HG03108 (cell line): Measurements from ENCODE around the gene DAB1.

ENCODE experiments used
- ATAC-seq: cut with Tn5 transposase; IDR thresholded peaks from one replicate; pipeline ENCODE4 v1.9.1; 2021; ENCODE audit warnings: moderate library complexity; ENCODE audit not compliant: unreplicated experiment

Gene DAB1

DNA sequence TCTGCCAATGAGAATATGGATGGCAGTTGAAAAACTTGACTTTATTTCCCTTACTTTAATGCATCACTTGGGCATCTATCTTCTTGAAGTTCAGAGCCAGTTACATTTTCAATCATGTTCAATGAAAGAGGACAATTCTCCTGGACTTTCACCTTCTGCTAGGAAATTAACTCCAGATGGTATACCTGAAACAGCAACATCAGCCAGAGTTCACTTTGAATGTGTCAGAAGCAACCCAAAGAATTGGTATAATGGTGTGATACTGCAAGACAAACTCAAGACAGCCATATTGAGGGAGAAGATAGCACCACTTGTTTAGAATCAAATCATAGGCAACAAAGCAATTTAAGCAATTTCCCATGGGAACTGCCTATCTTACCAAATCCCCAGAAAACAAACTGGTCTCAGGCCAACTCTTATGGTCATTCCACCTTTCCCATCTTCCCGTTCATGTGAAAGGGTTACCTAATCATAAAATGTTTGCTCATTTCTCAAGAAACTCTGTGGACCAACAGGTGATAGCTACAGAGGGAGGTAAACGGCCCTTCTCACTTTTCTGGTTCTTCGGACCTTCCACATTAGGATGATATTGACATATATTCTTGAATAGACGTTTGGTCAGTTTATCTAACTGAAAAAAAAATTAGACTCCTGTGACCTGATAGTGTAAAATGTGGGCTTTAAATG is 428.3 kb downstream of the DAB1 start:
- ATAC-seq: no peak

DNA sequence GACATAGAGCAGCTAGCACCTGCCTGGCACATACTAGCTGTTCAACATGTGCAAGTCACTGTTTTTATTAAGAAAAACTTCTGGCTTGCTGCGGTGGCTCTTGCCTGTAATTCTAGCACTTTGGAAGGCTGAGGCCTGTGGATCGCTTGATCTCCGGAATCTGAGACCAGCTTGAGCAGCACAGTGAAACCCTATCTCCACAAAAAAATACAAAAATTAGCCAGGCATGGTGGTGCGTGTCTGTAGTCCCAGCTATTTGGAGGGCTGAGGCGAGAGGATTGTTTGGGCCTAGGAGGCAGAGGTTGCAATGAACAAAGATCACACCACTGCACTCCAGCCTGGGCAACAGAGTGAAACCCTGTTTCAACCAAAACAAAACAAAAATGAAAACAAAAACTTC is 430.4 kb downstream of the DAB1 start:
- no peak for ATAC-seq

DNA sequence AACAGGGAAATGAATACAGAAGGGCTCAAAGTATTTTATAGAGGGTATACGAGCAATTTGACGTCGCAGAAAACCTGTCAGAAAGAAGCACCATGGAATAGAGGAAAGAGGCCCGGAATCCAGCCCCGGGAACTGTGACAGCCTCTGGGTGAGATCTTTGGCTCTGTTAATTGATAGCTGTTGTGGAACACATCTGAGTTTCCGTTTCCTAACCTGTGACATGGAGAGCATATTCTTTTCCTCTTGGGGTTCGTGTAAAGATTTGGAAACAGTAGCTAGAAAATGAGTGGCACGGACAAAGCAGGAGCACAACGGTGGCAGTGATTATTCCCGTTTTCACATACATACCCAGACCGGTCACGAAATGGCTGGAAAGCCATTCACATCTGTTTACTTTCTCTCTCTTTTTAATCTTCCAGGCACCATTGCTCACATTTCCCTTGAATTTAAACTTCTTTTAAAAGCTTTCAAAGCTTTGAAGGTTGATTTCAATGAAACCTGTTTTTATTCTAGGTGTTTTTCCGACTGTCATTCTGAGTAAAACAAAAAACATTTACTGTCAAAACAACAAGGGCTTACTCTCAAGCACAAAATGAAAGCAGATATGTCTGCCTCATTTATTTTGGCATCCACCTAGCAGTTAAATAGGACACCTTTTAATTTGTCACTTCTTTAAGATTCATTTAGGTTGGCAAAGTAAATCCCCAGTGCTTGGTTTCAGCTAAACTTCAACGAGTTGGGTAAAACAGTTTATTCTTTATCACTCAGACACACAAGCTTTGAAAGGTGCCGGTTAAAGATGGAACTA is 431.3 kb downstream of the DAB1 start:
- no peak for ATAC-seq

DNA sequence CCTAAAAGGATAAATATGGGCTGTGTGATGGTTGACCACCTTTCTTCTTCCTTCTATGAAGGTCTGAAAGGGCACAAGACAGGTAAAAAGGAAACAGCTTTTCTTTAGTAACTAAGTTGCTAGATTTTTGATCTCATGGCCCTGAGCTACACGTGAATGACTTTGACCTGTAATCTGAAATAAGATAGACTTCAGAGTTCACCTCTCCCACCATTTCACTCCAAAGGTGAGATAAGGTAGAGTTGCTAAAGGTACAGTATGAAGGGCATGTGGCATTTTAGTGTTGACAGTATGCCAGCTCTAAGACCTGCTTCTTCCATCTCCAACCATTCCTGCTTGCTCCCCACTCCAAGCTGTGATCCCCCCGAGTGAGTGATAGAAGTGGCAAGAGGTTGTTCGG is 432.3 kb downstream of the DAB1 start:
- no peak for ATAC-seq

DNA sequence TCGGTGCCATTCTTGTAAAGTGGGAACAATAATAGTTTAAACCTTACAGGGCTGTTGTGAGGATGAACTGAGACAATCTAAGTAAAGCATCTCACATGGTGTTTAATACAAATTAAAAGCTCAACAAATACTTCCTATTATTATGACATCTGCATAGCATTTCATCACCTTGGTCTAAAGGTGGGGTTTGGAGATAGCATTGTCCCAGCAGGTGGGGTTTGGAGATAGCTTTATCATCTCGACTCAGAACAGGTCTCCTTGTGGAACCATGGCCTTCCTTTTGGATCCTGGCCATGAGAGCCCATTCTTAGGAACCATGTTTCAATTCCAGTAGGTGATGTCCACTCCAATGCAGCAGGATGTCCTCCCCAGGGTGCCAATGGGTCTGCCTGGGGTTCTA is 437.5 kb downstream of the DAB1 start:
- no peak for ATAC-seq

DNA sequence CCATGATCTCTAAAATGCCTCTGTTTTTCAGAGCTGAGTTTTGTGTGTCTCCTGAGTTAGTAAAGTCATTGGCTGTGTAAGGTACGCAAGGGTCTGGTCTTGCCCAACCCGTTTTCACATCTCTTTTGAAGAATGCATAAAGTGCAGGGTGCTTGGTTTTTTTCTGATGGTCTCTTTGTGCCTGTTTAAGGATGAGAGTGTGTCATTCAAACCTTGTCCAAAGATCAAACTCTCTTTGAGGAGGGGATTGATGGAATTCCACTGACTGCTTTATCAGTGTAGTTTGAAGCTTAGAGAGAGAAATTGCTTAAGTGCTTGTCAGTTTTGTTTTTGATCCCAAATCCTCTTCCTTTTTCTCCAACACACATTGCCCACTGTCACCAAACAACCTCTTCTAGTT is 438.0 kb downstream of the DAB1 start:
- no peak for ATAC-seq

DNA sequence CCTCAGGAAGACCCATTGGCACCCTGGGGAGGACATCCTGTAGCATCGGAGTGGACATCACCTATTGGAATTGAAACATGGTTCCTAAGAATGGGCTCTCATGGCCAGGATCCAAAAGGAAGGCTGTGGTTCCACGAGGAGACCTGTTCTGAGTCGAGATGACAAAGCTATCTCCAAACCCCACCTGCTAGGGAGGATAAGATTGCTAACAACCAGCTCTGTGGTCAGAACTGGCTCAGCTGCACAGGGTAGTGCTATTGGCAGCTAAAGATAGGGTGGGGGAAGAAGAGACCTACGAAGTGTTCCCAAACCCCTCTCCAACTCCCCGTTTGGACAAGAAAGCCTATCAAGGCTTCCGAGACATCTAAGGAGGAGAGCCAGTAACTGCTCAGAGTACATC is 440.4 kb downstream of the DAB1 start:
- ATAC-seq: no peak

DNA sequence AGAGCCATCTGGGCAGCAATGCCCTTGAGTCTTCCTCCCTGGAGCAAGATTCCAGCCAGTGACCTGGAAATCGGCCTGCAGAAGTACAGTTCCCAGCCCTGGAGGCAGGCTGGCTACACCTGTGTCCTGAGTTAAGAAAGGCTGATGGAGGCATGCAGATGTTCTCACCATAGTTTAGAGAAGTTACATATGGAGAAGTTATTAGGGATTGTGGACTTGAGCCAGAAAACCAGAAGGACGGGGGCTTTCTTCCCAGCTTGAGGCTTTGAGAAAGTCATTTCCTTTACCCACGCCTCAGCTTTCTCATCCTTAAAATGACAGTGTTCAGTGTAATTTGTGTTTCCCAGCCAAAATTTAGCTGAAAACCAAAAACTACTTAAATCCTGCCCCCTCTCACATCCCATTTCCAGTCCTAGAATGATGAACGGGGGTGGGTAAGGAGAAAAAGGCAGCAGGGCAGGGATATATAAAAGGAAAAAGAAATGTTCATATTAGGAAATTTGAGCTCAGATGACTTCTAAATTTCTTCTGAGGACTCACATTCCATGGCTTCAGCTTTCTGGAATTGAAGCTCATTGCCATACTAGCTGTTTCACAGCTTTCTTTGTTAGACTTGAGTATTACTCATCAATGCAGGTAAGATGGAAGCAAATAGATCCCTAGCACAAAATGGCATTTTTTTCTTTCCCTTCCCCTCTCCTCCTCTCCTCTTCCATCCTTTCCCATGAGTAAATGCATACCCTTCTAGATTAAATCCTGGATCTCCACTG is 443.7 kb downstream of the DAB1 start:
- no peak for ATAC-seq

DNA sequence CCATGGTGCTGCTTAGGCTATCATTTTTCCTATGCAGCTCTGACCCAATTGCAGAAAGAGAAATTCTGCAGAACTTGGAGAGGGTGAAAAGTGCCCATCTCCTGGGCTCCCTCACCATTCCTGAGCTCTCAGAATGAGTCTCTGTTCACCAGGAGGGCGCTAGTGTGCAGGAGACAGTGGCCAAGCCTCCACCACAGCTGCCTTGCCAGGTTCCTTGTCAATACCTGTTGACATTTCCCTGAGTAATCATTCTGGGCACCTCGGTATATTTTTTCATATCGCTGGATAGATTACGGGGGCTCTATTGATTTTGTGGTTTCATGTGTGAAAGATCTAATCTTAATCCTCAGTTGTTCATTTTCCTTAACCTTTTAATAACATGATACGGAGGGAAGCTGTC is 445.0 kb downstream of the DAB1 start:
- no peak for ATAC-seq

DNA sequence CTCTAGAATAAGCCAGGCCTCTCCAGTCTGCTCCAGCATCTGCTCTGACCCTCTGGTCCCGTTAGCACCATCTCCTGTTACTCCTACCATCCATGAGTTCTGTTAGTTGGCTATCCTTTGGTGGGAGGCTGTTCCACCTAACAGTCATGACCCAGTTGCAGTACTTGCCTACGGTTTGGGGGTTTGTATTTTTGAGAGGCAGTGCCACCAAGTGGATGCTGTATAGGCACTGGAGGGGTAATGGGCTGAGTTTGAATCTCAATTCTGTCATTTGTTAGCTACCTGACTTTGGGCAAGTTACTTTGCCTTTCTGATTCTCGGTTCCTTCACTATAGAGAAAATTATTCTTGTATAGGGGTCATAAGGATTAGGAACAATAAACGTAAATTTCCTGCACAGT is 445.9 kb downstream of the DAB1 start:
- ATAC-seq: no peak

DNA sequence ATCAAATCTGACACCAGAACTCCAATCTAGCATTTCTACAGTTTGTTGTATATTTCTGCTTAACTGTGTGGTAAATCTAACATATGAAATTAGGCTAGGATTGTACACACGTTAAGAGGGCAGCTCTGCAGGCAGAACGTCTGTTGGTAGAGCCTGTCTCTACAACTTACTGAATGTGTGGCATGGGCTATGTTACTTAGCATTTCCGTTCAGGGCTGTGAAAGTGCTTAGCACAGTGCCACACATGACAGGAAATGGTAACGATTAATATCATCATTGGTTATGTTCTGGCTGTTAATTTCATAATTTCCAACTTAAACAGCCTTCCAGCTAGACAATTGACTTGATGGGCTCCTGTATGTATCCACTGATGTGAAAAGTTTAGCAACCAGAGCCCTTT is 448.4 kb downstream of the DAB1 start:
- no peak for ATAC-seq

DNA sequence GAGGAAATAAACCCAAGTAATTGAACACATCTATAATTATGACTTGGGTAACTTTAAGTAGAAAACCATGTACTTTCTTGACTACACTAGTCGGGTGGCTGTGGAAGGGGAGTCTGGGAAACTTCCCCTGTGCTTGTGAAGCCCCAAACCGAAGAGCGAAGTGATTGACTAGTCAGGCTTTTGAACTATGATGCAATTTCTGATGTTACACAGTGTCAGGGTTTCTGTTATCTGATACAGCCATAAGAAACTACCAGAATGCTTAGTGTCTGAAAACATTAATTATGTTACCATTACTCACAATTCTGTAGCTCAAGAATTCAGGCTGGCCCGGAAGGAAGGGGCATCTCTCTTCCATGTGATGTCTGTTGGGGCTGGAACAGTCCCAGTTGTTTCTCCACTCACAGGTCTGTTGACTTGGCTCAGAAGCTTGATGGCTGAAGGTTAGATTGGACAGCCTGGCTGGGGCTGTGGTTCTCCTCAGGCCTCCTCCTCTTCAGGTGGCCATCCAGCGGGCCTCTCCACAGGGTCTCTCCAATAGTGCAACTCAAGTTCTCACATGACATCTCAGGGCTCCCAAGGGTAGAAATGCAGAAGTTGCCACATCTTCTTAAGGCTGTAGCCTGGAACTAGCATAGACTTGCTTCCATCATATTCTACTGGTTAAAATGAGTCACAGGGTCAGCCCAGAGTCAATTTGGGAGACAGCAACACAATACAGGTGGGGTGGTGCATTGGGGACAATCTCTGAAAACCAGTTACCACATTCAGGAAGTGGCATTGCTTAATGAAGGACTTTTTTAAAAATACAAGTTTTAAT is 449.7 kb downstream of the DAB1 start:
- no peak for ATAC-seq

DNA sequence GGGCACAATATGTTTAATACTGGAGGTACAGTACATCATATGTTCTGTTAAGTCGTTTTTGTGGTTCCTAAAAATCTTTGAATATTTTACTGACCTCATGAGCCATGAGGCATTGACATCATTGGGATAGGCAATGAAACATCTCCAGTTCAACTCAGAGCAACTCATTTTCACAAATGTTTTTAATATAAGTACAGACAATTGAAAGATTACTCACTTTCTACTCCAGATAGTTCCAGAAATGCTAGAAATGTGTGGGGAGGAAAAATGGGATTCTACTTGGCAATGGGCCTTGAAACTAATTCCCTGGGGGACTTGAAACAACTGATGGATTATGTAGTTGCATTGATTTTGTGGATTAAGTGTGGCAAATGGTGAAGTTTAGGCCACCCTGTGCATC is 450.9 kb downstream of the DAB1 start:
- no peak for ATAC-seq

DNA sequence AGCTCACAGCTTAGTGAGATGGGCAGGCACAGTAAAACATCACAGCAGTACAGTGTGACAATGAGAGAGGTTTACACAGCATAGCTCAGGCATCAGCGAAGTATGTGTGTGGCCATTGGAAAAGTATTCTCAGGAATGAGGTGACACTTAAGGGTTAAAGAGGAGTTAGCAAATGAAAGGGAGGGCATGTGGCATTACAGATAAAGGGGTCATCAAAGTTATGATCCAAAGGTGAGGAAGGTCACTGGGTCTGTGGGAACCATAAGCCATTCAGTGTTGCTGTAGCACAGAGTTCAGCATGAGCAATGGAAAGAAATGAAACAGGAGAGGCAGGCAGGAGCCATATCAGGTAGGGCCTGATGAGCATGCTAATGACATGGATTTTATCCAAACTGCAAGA is 453.6 kb downstream of the DAB1 start:
- no peak for ATAC-seq

DNA sequence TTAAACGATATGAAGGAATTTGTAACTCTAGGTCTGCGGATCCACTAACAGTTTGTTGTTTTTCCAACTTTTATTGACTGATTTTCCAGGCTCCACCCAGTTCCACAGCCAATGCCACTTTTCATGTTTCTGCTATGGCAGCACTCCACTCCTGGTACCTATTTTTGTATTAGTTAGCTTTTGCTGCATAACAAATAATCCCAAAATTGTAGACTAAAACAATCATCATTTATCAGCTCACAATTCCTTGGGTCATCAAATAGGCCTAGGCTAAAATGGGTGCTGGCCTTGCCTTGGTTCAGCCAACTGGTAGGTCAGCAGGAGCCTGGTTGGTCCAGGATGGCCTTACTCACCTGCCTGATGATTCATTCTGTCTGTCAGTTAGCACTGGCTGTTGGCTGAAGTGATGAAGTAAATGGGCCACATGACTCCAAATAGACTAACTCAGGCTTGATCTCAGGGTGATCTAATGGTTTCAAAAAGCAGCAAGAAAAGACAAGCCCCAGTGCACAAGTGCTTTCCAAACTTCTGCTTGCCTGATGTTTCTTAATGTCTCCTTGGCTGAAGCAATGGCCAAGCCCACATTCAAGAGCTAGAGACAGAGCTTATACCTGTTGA is 454.9 kb downstream of the DAB1 start:
- no peak for ATAC-seq

DNA sequence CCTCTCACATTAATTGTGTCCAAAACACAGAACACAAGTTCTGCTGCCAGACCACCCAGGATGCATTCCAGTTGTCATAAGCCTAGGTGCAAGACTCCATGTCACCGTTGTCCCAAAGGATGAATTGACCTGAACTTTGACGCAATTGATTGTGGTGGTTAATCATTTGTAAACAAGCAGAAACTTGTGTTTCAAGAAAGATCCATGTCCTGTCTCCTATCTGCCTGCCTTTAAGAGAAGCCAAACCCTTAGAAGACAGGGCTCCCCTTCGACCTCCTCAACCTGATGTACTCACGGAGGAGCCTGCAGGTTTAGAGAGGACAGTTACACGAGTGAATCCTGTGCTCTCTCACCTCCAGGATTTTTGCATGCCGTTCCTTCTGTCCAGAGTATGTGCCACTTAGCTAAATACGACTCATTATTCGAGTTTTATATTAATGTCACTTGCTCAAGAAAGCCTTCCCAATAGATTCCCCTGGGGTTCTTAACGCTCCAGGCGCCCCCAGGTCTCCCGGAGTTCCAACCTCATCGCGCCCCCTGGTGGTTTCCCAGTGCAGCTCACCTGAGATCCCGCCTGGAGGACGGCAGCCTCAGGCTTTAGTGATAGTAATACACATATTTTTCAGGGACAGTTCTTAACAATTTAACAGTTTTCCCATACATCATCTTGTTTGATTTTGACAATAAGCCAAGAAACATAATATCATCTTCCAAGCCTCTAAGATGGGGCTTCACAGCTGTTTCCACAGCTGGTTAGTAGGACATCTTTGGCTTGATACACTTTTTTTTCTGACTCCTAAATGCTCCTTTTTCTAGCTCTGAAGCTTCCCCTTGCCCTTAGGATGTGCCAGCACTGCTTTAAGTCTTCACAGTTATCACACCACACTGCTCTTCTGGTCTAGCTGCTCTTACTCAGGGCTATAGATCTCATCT is 455.7 kb downstream of the DAB1 start:
- no peak for ATAC-seq

DNA sequence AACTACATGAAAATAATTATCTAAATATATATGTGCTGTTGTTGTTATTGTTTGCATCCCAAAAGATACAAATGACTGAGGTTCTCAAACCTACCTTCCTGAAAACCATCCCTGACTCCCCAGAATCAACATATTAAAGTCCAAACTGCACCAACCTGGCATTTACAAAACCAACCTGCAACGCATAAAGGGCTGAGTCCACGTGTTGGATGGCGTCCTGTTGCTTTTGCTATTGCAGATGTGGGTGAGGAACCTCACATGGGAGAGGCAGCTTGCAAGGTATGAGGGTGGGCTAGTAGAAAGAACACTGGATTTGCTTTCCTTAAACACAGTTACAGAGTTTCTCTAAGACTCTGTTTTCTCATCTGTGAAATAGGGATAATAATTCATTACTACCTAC is 456.5 kb downstream of the DAB1 start:
- no peak for ATAC-seq

DNA sequence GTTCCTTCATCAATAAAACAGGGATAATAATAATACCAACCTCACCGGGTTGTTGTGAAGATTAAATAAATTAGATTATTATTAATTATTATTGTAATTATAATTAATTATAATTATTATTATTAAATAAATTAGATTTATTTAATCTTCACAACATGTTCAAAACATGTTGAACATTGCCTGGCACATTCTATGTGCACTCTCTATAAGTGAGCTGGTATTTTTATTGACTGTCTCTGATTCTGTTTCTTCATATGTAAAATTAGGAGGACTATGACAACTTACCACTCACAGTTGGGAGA is 457.2 kb downstream of the DAB1 start:
- ATAC-seq: no peak

DNA sequence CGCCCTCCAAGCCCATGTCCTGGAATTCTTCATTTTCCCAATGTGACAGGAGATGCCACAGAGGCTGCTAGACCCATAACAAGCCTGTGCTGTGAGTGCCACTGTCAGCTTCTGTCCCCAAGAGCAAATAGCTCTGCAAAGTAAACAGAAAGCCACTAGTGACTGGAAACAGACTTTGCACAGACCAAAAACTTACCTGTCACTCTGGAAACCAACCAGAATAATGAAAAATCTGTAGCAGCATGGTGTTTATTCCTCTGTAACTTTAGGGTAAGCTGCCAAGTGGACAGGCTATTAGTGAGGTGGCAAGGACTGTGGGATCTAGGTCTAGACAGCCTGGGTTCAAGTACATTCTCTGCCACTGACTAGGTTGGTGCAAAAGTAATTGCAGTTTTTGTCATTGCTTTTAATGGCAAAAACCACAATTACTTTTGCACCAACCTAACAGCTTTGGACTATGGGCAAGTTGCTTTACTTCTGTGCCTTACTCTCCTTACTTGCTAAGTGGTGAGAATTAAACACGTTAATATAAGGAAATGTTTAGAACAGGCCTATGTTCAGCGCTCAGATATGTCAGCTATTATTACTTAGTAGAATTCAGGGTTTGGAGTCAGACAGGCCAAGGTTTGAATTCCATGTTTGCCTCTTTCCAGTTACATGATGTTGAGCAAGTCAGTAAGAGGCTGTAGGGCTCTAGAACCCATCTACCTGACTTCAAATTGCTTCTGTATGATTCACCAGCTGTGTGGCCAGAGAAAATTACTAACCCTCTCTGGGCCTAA is 457.8 kb downstream of the DAB1 start, which contains the start of gene C8B:
TSS of gene C8B (minus strand) at position 100 of the 782 bp plus-strand sequence. CDS start at position 33, 67 bp downstream.
- no peak for ATAC-seq
